ENCODE data around the gene FAM20B.

DNA sequence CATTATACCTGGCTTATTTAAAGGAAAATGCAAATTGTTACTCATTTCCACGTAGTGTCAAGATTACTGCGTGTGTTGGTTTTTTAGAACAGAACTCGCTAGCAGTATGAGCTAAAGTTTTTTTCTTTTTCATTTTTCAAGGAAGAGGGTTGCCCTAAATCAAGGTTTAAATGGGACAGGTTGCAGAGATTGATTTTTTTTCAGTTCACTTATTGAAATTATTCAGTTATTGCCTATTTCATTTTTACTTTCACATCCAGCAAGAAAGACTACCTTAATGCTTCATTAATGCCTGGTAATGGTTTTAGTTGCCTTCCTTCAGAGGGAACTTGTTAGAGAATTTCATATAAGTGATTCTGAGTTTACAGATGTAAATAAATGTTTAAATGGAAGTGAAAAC is 5.6 kb downstream of the FAM20B start:
- TF ChIP-seq, protein P1, sequence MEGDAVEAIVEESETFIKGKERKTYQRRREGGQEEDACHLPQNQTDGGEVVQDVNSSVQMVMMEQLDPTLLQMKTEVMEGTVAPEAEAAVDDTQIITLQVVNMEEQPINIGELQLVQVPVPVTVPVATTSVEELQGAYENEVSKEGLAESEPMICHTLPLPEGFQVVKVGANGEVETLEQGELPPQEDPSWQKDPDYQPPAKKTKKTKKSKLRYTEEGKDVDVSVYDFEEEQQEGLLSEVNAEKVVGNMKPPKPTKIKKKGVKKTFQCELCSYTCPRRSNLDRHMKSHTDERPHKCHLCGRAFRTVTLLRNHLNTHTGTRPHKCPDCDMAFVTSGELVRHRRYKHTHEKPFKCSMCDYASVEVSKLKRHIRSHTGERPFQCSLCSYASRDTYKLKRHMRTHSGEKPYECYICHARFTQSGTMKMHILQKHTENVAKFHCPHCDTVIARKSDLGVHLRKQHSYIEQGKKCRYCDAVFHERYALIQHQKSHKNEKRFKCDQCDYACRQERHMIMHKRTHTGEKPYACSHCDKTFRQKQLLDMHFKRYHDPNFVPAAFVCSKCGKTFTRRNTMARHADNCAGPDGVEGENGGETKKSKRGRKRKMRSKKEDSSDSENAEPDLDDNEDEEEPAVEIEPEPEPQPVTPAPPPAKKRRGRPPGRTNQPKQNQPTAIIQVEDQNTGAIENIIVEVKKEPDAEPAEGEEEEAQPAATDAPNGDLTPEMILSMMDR (IDR thresholded peaks at IDR 0.05) = no peak
- no peak for TF ChIP-seq ZFX (IDR thresholded peaks at IDR 0.05; ENCODE audit: borderline replicate concordance)
